Endodermal cell (in vitro differentiated cells): ENCODE data around the gene MAP2K3. TPM values are rescaled to one million over a fixed set of nuclear protein-coding genes. Genes with fewer than 3 reads are reported as not detected.
A peak's percentile ranks its signal among the peaks of the same experiment; 100 is the strongest.

ENCODE experiments used
- DNase-seq: peaks from one replicate; pipeline ENCODE4 v3.0.0-alpha.2; 2017
- H3K27ac ChIP-seq: 2 replicates; pipeline ENCODE4 v1.5.1; 2013; ENCODE audit warnings: mild to moderate bottlenecking, low read depth, low read length, moderate library complexity
- H3K27me3 ChIP-seq: 2 replicates; pipeline ENCODE4 v1.6.1; 2013; ENCODE audit warnings: mild to moderate bottlenecking, low read length, moderate library complexity; ENCODE audit not compliant: insufficient read depth, control insufficient read depth, poor library complexity, severe bottlenecking
- H3K36me3 ChIP-seq: 2 replicates; pipeline ENCODE4 v1.7.0; 2013; ENCODE audit warnings: mild to moderate bottlenecking, low read length, moderate library complexity; ENCODE audit not compliant: control insufficient read depth, insufficient read depth
- H3K4me1 ChIP-seq: one replicate; pipeline ENCODE4 v1.7.0; 2013; ENCODE audit warnings: low read length; ENCODE audit not compliant: control insufficient read depth, insufficient read depth
- H3K4me3 ChIP-seq: 2 replicates; pipeline ENCODE4 v1.5.1; 2013; ENCODE audit warnings: mild to moderate bottlenecking, low read length, moderate library complexity
- H3K9ac ChIP-seq: 2 replicates; pipeline ENCODE4 v1.6.1; 2013; ENCODE audit warnings: mild to moderate bottlenecking, low read length, moderate library complexity; ENCODE audit not compliant: poor library complexity, severe bottlenecking; ENCODE audit errors: extremely low read depth
- H3K9me3 ChIP-seq: 2 replicates; pipeline ENCODE4 v1.6.1; 2013; ENCODE audit warnings: mild to moderate bottlenecking, low read length, moderate library complexity; ENCODE audit not compliant: control insufficient read depth
- H3K27ac Mint-ChIP-seq: 2 replicates; pipeline ENCODE4 v1.8.0; 2020; ENCODE audit warnings: mixed read lengths
- H3K27me3 Mint-ChIP-seq: 2 replicates; pipeline ENCODE4 v1.8.0; 2021; ENCODE audit warnings: mild to moderate bottlenecking, mixed read lengths; ENCODE audit not compliant: insufficient read depth
- H3K36me3 Mint-ChIP-seq: 2 replicates; pipeline ENCODE4 v1.8.0; 2020; ENCODE audit warnings: low read depth, mixed read lengths
- H3K4me1 Mint-ChIP-seq: 2 replicates; pipeline ENCODE4 v1.8.0; 2020; ENCODE audit warnings: mixed read lengths
- H3K4me3 Mint-ChIP-seq: 2 replicates; pipeline ENCODE4 v1.8.0; 2020; ENCODE audit warnings: mild to moderate bottlenecking, moderate library complexity, mixed read lengths
- H3K9me3 Mint-ChIP-seq: 2 replicates; pipeline ENCODE4 v1.8.0; 2020; ENCODE audit warnings: mild to moderate bottlenecking, mixed read lengths
- CTCF ChIP-seq: fragments of 200-600 bp; sonication (generic); conservative IDR thresholded peaks from 2 replicates; pipeline ENCODE4 v1.5.0; 2021; ENCODE audit warnings: antibody characterized with exemption, mild to moderate bottlenecking
- WGBS, 2 experiments: methylation state at CpG; one replicate each; pipeline versions ENCODE4 v1.1.5 to v1.1.7; 2013; ENCODE audit warnings: missing lambda C conversion rate in 2 of 2, mixed read lengths in 1 of 2; ENCODE audit not compliant: insufficient coverage in 1 of 2, insufficient read length in 1 of 2; 5-methylcytosine and 5-hydroxymethylcytosine counted together
- total RNA-seq, 2 donors: library from RNA; stranded (reverse); fragmentation: NEBNext Ultra II Directional in 1 of 2; extraction: Animal tissue kit (Norgen Biotek cat#: 25700) in 1 of 2; gene quantifications; 2 replicates in 1 of 2; 3 replicates in 1 of 2; pipeline ENCODE4 v1.2.1, GENCODE V29; 2021

MAP2K3 gene
- total RNA-seq, 2 donors from 2014 or later: 31.6 to 37.6 TPM

- Histone ChIP-seq H3K27ac (peak overlapping the region; percentile 30), H3K9me3 (no peaks in the 10 kb centered on the region), H3K4me3 (no peak overlapping the region), H3K4me1 (no peaks in the 10 kb centered on the region), H3K36me3 (peaks cover 16% of the 10 kb centered on the region), H3K9ac (no peak overlapping the region), H3K27me3 (no peaks in the 10 kb centered on the region)
- H3K27ac Mint-ChIP-seq: peak overlapping the region; percentile 83
- H3K27me3 Mint-ChIP-seq: no peaks in the 10 kb centered on the region
- WGBS, 2 experiments: 84 to 91% methylated on average over 14 to 19 of the region's 19 CpGs
- no peak for DNase-seq
- H3K4me3 Mint-ChIP-seq: no peak overlapping the region
- H3K9me3 Mint-ChIP-seq: peaks cover 91% of the 10 kb centered on the region
- H3K36me3 Mint-ChIP-seq: peaks cover 20% of the 10 kb centered on the region
- TF ChIP-seq CTCF: no peak
- H3K4me1 Mint-ChIP-seq: no peaks in the 10 kb centered on the region
These were observed 10.8 kb downstream of the MAP2K3 start for GRCh38 chr17:21295036-21295952.

GRCh38 chr17:21296097-21297025, 11.8 kb downstream of the MAP2K3 start:
- Mint-ChIP-seq H3K4me3 (no peak overlapping the region), H3K36me3 (peaks cover 28% of the 10 kb centered on the region), H3K9me3 (peaks cover 94% of the 10 kb centered on the region), H3K4me1 (no peaks in the 10 kb centered on the region), H3K27ac (no peak overlapping the region), H3K27me3 (no peaks in the 10 kb centered on the region)
- Histone ChIP-seq H3K27me3 (no peaks in the 10 kb centered on the region), H3K9ac (no peak overlapping the region), H3K36me3 (peaks cover 26% of the 10 kb centered on the region), H3K4me3 (no peak overlapping the region), H3K27ac (no peak overlapping the region), H3K4me1 (no peaks in the 10 kb centered on the region), H3K9me3 (no peaks in the 10 kb centered on the region)
- no peak for DNase-seq
- no peak for TF ChIP-seq CTCF
- WGBS, 2 experiments: 77 to 81% methylated on average over 22 of the region's 22 CpGs

- Histone ChIP-seq H3K27ac (no peak overlapping the region), H3K27me3 (no peaks in the 10 kb centered on the region), H3K4me1 (no peaks in the 10 kb centered on the region), H3K9ac (no peak overlapping the region), H3K9me3 (no peaks in the 10 kb centered on the region), H3K36me3 (peaks cover 28% of the 10 kb centered on the region), H3K4me3 (no peak overlapping the region)
- Mint-ChIP-seq H3K27me3 (no peaks in the 10 kb centered on the region), H3K36me3 (peaks cover 28% of the 10 kb centered on the region), H3K9me3 (peaks cover 96% of the 10 kb centered on the region), H3K4me1 (no peaks in the 10 kb centered on the region), H3K4me3 (no peak overlapping the region), H3K27ac (no peak overlapping the region)
- no peak for TF ChIP-seq CTCF
- no peak for DNase-seq
- WGBS, 2 experiments: 78 to 80% methylated on average over 9 to 10 of the region's 10 CpGs
These were observed 12.6 kb downstream of the MAP2K3 start for GRCh38 chr17:21297026-21297520.
